GM18505 (cell line): ENCODE results near the gene ZNF331.
A peak's percentile ranks its signal among the peaks of the same experiment; 100 is the strongest.

Experiments used
- ATAC-seq: cut with Tn5 transposase; IDR thresholded peaks from one replicate; pipeline ENCODE4 v1.9.1; 2021; ENCODE audit not compliant: unreplicated experiment
- POLR2A ChIP-seq: IDR thresholded peaks from 4 replicates; pipeline ENCODE4 v1.6.1; 2011; ENCODE audit warnings: borderline replicate concordance; ENCODE audit not compliant: insufficient read depth, insufficient read length; ENCODE audit errors: extremely low read depth

ZNF331 gene

DNA sequence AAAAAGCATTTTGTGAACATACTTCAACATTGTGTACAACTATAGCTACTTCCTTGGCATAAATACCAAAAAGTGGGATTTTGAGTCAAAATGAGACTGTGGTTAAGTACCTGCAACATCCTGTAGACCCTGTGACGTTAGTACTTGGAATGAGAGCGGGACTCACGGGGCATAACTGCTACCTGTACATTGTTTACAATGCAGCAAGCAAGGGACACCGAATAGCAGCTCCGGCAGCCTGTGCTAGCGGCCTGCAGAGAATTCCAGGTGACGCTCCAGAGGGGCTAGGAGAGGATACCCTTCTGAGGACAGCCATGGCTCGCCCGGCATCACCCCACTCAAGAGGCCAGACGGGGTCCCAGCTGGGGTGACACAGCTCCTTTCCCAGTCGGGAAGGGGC is 824 bp upstream of the ZNF331 start:
- ATAC-seq = peak; percentile 8
- TF ChIP-seq POLR2A = no peak

GRCh38 chr19:53538378-53539109 is 599 bp downstream of the ZNF331 start:
- ATAC-seq = peak; percentile 21
- TF ChIP-seq POLR2A = no peak

DNA sequence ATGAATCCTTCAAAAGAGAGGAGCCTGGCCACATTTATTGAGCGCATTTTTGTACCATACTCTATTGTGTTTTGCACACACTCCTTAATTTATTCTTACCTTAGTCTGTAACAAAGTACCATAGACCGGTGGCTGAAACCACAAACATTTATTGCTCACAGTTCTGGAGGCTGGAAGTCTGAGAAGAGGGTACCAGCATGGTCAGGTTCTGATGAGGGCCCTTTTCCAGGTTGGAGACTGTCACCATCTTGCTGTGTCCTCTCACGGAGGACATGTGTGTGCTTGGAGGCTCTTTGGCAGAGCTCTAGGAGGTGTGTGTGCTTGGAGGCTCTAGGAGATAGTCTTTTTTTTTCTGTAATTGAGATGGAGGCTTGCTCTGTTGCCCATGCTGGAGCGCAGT is 2.1 kb downstream of the ZNF331 start:
- TF ChIP-seq POLR2A = no peak
- no peak for ATAC-seq

DNA sequence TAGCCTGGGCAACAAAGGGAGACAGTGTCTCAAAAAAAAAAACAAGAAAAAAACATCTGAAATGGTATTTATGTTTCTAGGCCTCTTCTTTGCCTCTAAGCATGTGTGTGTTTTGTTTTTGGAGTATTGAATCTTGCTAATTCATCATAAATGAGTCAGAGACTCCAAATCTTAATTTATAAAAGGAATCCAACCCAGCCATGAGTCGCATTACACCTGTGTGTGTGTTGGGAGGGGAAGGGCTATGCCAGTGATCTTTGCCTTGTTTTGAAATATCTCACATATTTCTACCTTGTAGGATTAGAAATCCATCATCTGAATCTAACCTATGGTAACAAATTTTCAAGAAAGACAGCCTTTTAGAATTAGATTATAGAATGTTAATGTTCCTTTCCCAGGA is 4.0 kb downstream of the ZNF331 start:
- no peak for ATAC-seq
- TF ChIP-seq POLR2A = no peak

DNA sequence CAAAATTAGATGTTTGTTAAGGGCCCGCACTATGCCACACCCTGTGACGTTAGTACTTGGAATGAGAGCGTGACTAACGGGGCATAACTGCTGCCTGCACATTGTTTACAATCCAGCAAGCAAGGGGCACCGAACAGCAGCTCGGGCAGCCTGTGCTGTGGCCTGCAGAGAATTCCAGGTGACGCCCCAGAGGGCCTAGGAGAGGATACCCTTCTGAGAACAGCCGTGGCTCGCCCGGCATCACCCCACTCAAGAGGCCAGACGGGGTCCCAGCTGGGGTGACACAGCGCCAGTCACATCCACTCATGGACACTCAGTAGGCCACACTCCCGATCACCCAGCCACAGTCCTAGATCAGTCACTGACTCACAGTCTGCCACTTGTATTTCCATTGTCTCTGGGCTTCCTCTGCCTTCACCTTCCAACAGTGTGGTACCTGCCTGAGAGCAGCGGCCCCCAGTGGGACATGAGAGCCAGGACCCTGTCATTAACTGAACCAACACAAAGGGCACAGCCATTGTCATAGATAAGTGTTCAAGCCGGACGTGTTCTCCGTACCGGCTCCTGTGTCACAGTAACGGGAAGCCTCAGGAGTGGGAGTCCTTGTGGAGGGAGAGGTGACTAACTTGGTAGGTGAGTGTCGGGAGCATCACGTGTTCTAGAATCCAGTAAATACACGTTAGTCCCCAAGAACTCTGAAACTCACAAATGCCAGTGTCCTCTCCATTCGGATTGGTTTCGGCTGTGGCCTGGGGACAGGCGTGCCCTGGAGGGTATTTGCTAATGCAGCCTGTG is 7.5 kb downstream of the ZNF331 start:
- no peak for TF ChIP-seq POLR2A
- no peak for ATAC-seq

DNA sequence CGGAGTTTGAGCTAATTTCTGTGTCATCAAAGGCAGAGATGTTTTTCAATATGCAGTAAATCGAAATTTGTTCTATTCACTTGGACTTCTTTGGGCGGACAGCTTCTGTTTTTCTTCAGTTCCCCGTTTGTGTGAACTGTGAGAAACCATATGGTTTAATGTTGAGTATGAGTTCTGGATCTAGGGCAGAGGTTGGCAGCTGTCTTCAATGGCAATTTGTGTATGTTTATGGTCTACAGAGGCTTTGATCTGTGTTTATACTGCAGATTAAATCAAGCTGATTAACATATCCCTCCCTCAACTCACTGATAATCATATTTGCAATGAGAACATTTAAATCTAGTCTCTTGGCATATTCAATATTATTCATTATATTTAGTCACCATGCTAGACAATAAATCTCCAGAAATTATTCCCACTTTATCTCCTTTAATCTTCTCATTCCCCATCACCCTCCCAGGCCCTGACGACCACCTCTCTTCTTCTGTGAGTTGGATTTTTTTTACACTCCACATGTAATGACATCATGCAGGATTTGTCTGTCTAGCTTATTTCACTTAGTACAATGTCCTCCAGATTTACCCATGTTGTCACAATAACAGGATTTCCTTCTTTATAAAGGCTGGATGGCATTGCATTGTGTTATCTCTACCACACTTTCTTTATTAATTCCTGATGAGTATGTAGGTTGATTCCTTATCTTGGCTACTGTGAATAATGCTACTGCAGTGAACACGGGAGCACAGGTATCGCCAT is 9.0 kb downstream of the ZNF331 start:
- no peak for ATAC-seq
- no peak for TF ChIP-seq POLR2A

DNA sequence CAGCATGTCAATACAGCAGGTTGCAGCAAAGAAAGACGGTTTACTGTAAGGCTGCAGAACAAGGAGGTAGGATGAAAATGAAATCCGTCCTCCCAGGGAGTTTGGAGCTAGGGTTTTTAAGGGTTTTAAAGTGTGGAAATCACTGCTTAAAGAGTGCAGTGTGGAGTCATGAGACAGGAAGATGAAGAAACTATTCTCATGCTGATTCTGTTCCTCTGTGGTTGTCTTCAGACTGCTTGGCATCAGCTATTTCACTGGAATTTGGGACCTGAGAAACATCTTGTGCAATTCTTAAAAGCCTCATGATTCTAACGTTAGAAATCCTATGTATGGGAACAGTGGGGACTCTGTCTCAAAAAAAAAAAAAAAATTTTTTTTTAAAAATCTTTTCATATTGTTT is 11.4 kb downstream of the ZNF331 start:
- TF ChIP-seq POLR2A = no peak
- ATAC-seq = no peak

DNA sequence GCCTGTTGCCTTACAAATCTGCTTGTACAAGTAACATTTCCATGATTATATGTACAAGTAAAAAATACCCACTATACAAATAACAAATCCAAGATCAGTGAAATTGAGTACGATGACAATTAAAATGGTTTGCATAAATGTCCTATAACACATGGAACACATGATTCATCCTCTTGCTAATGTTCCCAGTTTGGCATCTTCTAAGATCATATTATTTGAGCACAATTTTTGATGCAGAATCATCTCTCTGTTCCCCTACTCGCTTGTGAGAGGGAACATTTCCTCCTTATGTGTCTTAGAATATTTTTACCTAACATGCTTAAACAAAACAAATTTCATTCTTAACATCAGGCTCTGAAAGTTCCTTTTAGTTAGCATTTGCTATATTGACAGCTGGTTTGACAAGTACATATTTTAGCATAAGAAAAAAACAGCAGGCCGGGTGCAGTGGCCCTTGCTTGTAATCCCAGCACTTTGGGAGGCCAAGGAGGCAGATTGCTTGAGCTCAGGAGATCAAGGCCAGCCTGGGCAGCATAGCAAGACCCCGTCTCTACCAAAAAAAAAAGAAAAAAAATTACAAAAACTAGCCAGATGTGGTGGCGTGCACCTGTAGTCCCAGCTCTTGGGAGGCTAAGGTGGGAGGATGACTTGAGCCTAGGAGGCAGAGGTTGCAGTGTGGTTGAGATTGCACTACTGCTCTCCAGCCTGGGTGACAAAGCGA is 14.2 kb downstream of the ZNF331 start:
- TF ChIP-seq POLR2A = no peak
- no peak for ATAC-seq

DNA sequence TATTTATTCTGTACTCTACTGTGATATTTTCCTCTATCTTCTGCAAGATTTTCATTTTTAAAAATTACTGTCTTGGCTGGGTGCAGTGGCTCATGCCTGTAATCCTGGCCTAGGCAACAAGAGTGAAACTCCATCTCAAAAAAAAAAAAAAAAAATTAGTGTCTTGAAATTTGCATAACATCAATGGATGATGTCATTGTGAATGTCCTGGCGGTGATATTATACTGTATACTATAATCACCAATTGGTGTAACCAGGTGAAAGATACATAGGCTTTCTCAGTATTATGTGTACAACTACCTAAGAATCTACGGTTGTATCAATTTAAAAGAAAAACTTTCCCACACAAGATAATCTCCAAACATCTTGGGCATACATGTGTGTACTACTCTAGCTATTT is 15.2 kb downstream of the ZNF331 start:
- no peak for ATAC-seq

GRCh38 chr19:53553865-53554791 is 16.2 kb downstream of the ZNF331 start:
- peak; percentile 65 for ATAC-seq
- no peak for TF ChIP-seq POLR2A

More for the DNA sequence above, 15.2 kb downstream of the ZNF331 start:
- TF ChIP-seq POLR2A = no peak

DNA sequence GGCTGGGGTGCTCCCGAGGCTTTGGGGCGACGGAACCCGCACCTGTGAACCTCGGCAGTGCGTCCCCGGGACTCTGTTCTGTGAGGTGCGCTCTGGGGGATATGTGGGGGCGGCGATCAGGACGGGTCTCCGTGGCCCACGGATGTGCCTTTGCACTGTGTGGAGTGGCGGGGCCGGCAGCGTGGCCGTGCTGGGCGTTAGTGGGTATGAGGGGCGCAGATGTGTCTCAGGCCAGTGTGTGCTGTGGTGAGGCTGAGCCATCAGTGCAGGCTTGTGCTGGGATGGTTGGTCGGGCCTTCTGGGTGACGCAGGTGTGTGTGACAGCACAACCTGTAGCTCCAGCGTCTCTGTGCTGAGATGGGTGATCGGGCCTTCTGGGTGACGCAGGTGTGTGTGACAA is 16.9 kb downstream of the ZNF331 start:
- no peak for ATAC-seq
- TF ChIP-seq POLR2A = no peak

GRCh38 chr19:53555352-53555751 is 17.4 kb downstream of the ZNF331 start:
- no peak for ATAC-seq
- TF ChIP-seq POLR2A = no peak
